Natural killer cell (primary cell): Measurements from ENCODE around the gene KNTC1. TPM values are rescaled to one million over a fixed set of nuclear protein-coding genes. Genes with fewer than 3 reads are reported as not detected.

Experiments
- ATAC-seq, 3 donors: fragments of 150-1000 bp in 2 of 3; fragments of 200-7000 bp in 1 of 3; cut with Tn5 transposase; 1 replicate in 1 of 3; 2 replicates in 2 of 3; pipeline ENCODE4 v1.10.0; 2021; ENCODE audit warnings: mild to moderate bottlenecking in 2 of 3, moderate library complexity in 2 of 3
- DNase-seq, 2 donors: peaks; one replicate each; pipeline versions ENCODE4 v3.0.0 to v3.0.0-alpha.2; 2013 to 2021; ENCODE audit warnings: mixed read lengths in 1 of 2
- H3K27ac ChIP-seq: one replicate; pipeline ENCODE4 v1.5.1; 2013; ENCODE audit warnings: mild to moderate bottlenecking, low read length
- H3K27me3 ChIP-seq: one replicate; pipeline ENCODE4 v1.6.1; 2013; ENCODE audit warnings: low read length; ENCODE audit not compliant: control insufficient read depth, insufficient read depth
- H3K36me3 ChIP-seq: one replicate; pipeline ENCODE4 v1.6.1; 2013; ENCODE audit warnings: low read length; ENCODE audit not compliant: control insufficient read depth, insufficient read depth
- H3K4me1 ChIP-seq: one replicate; pipeline ENCODE4 v1.6.1; 2013; ENCODE audit warnings: low read length; ENCODE audit not compliant: control insufficient read depth, insufficient read depth
- H3K4me3 ChIP-seq: one replicate; pipeline ENCODE4 v1.5.1; 2013; ENCODE audit warnings: low read length
- H3K9me3 ChIP-seq: one replicate; pipeline ENCODE4 v1.6.1; 2013; ENCODE audit warnings: low read length; ENCODE audit not compliant: control insufficient read depth, insufficient read depth
- H3K27ac Mint-ChIP-seq, 2 donors: one replicate each; pipeline ENCODE4 v1.8.0; 2022; ENCODE audit warnings: mild to moderate bottlenecking in 2 of 2, mixed read lengths in 2 of 2, moderate library complexity in 1 of 2
- H3K27me3 Mint-ChIP-seq, 2 donors: one replicate each; pipeline ENCODE4 v1.8.0; 2022; ENCODE audit warnings: low read depth in 2 of 2, mixed read lengths in 2 of 2
- H3K36me3 Mint-ChIP-seq: one replicate; pipeline ENCODE4 v1.8.0; 2022; ENCODE audit warnings: mixed read lengths
- H3K4me1 Mint-ChIP-seq, 2 donors: one replicate each; pipeline ENCODE4 v1.8.0; 2022; ENCODE audit warnings: mixed read lengths in 2 of 2
- H3K4me3 Mint-ChIP-seq: one replicate; pipeline ENCODE4 v1.8.0; 2022; ENCODE audit warnings: mild to moderate bottlenecking, moderate library complexity, mixed read lengths
- H3K9me3 Mint-ChIP-seq, 2 donors: one replicate each; pipeline ENCODE4 v1.8.0; 2022; ENCODE audit warnings: mixed read lengths in 2 of 2
- CTCF ChIP-seq: fragments of 200-600 bp; IDR thresholded peaks from one replicate; pipeline ENCODE4 v1.8.0; 2022; ENCODE audit warnings: antibody characterized with exemption
- WGBS: methylation state at CpG from one replicate; pipeline ENCODE4 v1.1.7; 2013; ENCODE audit warnings: missing lambda C conversion rate; ENCODE audit not compliant: insufficient coverage; 5-methylcytosine and 5-hydroxymethylcytosine counted together
- intact Hi-C: fragments of 100-400 bp; cut with micrococcal nuclease; formaldehyde crosslinking; loops from one replicate; pipeline ENCODE4 v1.14.2; 2022
- total RNA-seq, 4 donors: library from RNA; stranded (reverse); fragments of 120-200 nt in 1 of 4; gene quantifications; one replicate each; pipeline versions ENCODE4 v1.2.3 to v1.2.4, GENCODE V29; 2013 to 2022

KNTC1 gene
- total RNA-seq, 3 donors from 2014 or later (not counting 1 experiment from before 2014, with no cell fraction given) = 31.3 to 33.8 (median 33.2) TPM

DNA sequence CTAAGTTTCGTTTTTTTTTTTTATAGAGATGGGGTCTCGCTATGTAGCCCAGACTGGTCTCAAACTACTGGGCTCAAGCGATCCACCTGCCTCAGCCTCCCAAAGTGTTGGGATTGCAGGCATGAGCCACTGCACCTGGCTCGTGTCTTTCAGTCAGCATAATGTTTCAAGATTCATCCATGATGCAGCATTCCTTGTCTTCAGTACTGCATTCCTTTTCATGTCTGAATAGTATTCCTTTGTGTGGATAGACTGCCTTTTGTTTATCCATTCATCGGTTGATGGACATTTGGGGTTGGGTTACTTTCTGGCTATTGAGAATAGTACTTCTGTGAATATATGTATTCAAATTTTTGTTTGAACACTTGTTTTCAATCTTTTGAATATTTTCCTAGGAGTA, 138.7 kb downstream of the KNTC1 start:
- no peaks in the 10 kb centered on the region for H3K27me3 Mint-ChIP-seq
- no peaks in the 10 kb centered on the region for H3K36me3 ChIP-seq
- DNase-seq (no peak), ATAC-seq (no peak)
- no peak overlapping the region for H3K27ac ChIP-seq
- H3K9me3 ChIP-seq = no peaks in the 10 kb centered on the region
- WGBS = 93% methylated on average over 5 of the region's 5 CpGs
- no peaks in the 10 kb centered on the region for H3K4me1 Mint-ChIP-seq
- H3K4me3 Mint-ChIP-seq = no peak overlapping the region
- H3K36me3 Mint-ChIP-seq = no peaks in the 10 kb centered on the region
- no peak overlapping the region for H3K4me3 ChIP-seq
- H3K27me3 ChIP-seq = no peaks in the 10 kb centered on the region
- intact Hi-C loops = no loop called here
- TF ChIP-seq CTCF = no peak
- no peak overlapping the region for H3K27ac Mint-ChIP-seq
- no peaks in the 10 kb centered on the region for H3K9me3 Mint-ChIP-seq
- H3K4me1 ChIP-seq = no peaks in the 10 kb centered on the region

GRCh38 chr12:122668268-122668667, 141.2 kb downstream of the KNTC1 start:
- Mint-ChIP-seq H3K27ac (no peak overlapping the region), H3K9me3 (no peaks in the 10 kb centered on the region), H3K27me3 (peaks cover 2 to 7% of the 10 kb centered on the region in 2 donors), H3K36me3 (no peaks in the 10 kb centered on the region), H3K4me3 (no peak overlapping the region), H3K4me1 (no peaks in the 10 kb centered on the region)
- Histone ChIP-seq H3K4me3 (no peak overlapping the region), H3K27me3 (no peaks in the 10 kb centered on the region), H3K36me3 (no peaks in the 10 kb centered on the region), H3K4me1 (no peaks in the 10 kb centered on the region), H3K9me3 (no peaks in the 10 kb centered on the region), H3K27ac (no peak overlapping the region)
- intact Hi-C loops = no loop called here
- no peak for TF ChIP-seq CTCF
- DNase-seq (no peak), ATAC-seq (no peak)
- WGBS = 60% methylated on average over 1 of the region's 2 CpGs

- no peak for TF ChIP-seq CTCF
- Histone ChIP-seq H3K27ac (no peak overlapping the region), H3K4me1 (no peaks in the 10 kb centered on the region), H3K27me3 (no peaks in the 10 kb centered on the region), H3K9me3 (no peaks in the 10 kb centered on the region), H3K36me3 (no peaks in the 10 kb centered on the region), H3K4me3 (no peak overlapping the region)
- H3K36me3 Mint-ChIP-seq = no peaks in the 10 kb centered on the region
- H3K27me3 Mint-ChIP-seq = peaks cover 4 to 7% of the 10 kb centered on the region in 2 donors
- no peaks in the 10 kb centered on the region for H3K4me1 Mint-ChIP-seq
- 94% methylated on average over 2 of the region's 5 CpGs for whole genome bisulfite sequencing
- no peak for ATAC-seq
- intact Hi-C loops = no loop called here
- no peaks in the 10 kb centered on the region for H3K9me3 Mint-ChIP-seq
- no peak overlapping the region for H3K27ac Mint-ChIP-seq
- H3K4me3 Mint-ChIP-seq = no peak overlapping the region
- DNase-seq = no peak
Measured at GRCh38 chr12:122669397-122670070, 142.5 kb downstream of the KNTC1 start.

DNA sequence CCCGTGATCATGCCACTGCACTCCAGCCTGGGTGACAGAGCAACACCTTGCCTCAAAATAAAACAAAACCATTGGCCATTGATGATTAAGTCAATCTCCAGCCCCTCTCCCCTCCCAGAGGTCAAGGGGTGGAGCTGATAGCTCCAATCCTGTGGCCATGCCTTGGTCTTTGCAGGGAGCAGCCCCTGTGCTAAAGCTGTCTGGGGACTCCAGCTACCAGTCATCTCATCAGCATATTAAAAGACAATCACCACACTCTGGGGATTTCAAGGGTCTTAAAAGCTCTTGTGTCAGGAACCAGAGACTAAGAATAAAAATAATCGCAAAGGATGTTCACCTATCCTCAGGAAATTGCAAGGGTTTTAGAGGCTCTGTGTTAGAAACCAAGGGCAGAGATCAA, 145.5 kb downstream of the KNTC1 start:
- no peaks in the 10 kb centered on the region for H3K9me3 ChIP-seq
- no peak overlapping the region for H3K4me3 ChIP-seq
- no peaks in the 10 kb centered on the region for H3K36me3 ChIP-seq
- Mint-ChIP-seq H3K27ac (no peak overlapping the region), H3K9me3 (no peaks in the 10 kb centered on the region), H3K36me3 (no peaks in the 10 kb centered on the region), H3K27me3 (peaks cover 10 to 16% of the 10 kb centered on the region in 2 donors), H3K4me1 (no peaks in the 10 kb centered on the region), H3K4me3 (no peak overlapping the region)
- no peaks in the 10 kb centered on the region for H3K27me3 ChIP-seq
- intact Hi-C loops = no loop called here
- no peak overlapping the region for H3K27ac ChIP-seq
- no peak for TF ChIP-seq CTCF
- ATAC-seq = no peak
- no peak for DNase-seq
- 93% methylated on average over 2 of the region's 2 CpGs for WGBS
- H3K4me1 ChIP-seq = no peaks in the 10 kb centered on the region
